H9 (cell line): ENCODE data around the gene PPP1CB. TPM values are rescaled to one million over a fixed set of nuclear protein-coding genes. Genes with fewer than 3 reads are reported as not detected.

Experiments used
- DNase-seq: peaks from one replicate; pipeline ENCODE4 v3.0.0-alpha.2; 2017
- H2AFZ ChIP-seq: one replicate; pipeline ENCODE4 v1.6.1; 2013; ENCODE audit warnings: mild to moderate bottlenecking, low read length, control low read depth, moderate library complexity
- H2AK5ac ChIP-seq: 2 replicates; pipeline ENCODE4 v1.6.1; 2013; ENCODE audit warnings: low read length, control low read depth, mixed read lengths; ENCODE audit not compliant: insufficient read length
- H2BK120ac ChIP-seq: one replicate; pipeline ENCODE4 v1.6.1; 2013; ENCODE audit warnings: low read depth, mild to moderate bottlenecking, low read length, control low read depth, inconsistent platforms; ENCODE audit not compliant: poor library complexity, severe bottlenecking
- H2BK12ac ChIP-seq: 2 replicates; pipeline ENCODE4 v1.6.1; 2013; ENCODE audit warnings: low read length, control low read depth, mixed read lengths, low read depth; ENCODE audit not compliant: insufficient read length
- H2BK15ac ChIP-seq: 2 replicates; pipeline ENCODE4 v1.6.1; 2013; ENCODE audit warnings: low read depth, low read length, control low read depth
- H2BK20ac ChIP-seq: one replicate; pipeline ENCODE4 v1.6.1; 2013; ENCODE audit warnings: low read depth, mild to moderate bottlenecking, low read length, control low read depth, inconsistent platforms; ENCODE audit not compliant: poor library complexity, severe bottlenecking
- H2BK5ac ChIP-seq: 2 replicates; pipeline ENCODE4 v1.6.1; 2013; ENCODE audit warnings: low read length, control low read depth, mixed read lengths; ENCODE audit not compliant: insufficient read length
- H3K14ac ChIP-seq: 2 replicates; pipeline ENCODE4 v1.6.1; 2013; ENCODE audit warnings: low read length, control low read depth; ENCODE audit not compliant: insufficient read depth
- H3K18ac ChIP-seq: 2 replicates; pipeline ENCODE4 v1.6.1; 2013; ENCODE audit warnings: low read depth, mild to moderate bottlenecking, mixed read lengths, low read length, control low read depth; ENCODE audit not compliant: insufficient read length
- H3K23ac ChIP-seq: 2 replicates; pipeline ENCODE4 v1.6.1; 2013; ENCODE audit warnings: low read length, control low read depth, mixed read lengths, low read depth; ENCODE audit not compliant: insufficient read length
- H3K23me2 ChIP-seq: 2 replicates; pipeline ENCODE4 v1.6.1; 2013; ENCODE audit warnings: low read depth, mild to moderate bottlenecking, mixed read lengths, low read length, control low read depth; ENCODE audit not compliant: insufficient read length, poor library complexity, severe bottlenecking
- H3K27ac ChIP-seq: 2 replicates; pipeline ENCODE4 v1.5.1; 2013; ENCODE audit warnings: low read length, control low read depth, mixed read lengths, low read depth; ENCODE audit not compliant: insufficient read length
- H3K27me3 ChIP-seq: 2 replicates; pipeline ENCODE4 v1.6.1; 2013; ENCODE audit warnings: low read length, control low read depth, inconsistent platforms; ENCODE audit not compliant: insufficient read depth
- H3K4ac ChIP-seq: 2 replicates; pipeline ENCODE4 v1.6.1; 2013; ENCODE audit warnings: low read depth, mild to moderate bottlenecking, control low read depth, inconsistent platforms, low read length, moderate library complexity
- H3K4me1 ChIP-seq: 2 replicates; pipeline ENCODE4 v1.6.1; 2013; ENCODE audit warnings: low read length, control low read depth, inconsistent platforms; ENCODE audit not compliant: insufficient read depth
- H3K4me2 ChIP-seq: 2 replicates; pipeline ENCODE4 v1.6.1; 2013; ENCODE audit warnings: low read length, control low read depth, mixed read lengths; ENCODE audit not compliant: insufficient read length, insufficient read depth
- H3K56ac ChIP-seq: 2 replicates; pipeline ENCODE4 v1.6.1; 2013; ENCODE audit warnings: low read depth, mild to moderate bottlenecking, mixed read lengths, low read length, control low read depth; ENCODE audit not compliant: insufficient read length
- H3K79me1 ChIP-seq: 2 replicates; pipeline ENCODE4 v1.6.1; 2013; ENCODE audit warnings: low read depth, mild to moderate bottlenecking, moderate library complexity, low read length, control low read depth, inconsistent platforms; ENCODE audit not compliant: insufficient read depth, poor library complexity, severe bottlenecking
- H3K79me2 ChIP-seq: 2 replicates; pipeline ENCODE4 v1.6.1; 2013; ENCODE audit warnings: low read length, control low read depth, inconsistent platforms; ENCODE audit not compliant: insufficient read depth
- H3K9ac ChIP-seq: 2 replicates; pipeline ENCODE4 v1.6.1; 2013; ENCODE audit warnings: low read length, control low read depth, mixed read lengths; ENCODE audit not compliant: insufficient read length; ENCODE audit errors: extremely low read depth
- H3K9me3 ChIP-seq: one replicate; pipeline ENCODE4 v1.6.1; 2013; ENCODE audit warnings: low read depth, low read length, inconsistent platforms; ENCODE audit not compliant: control insufficient read depth
- H3T11ph ChIP-seq: one replicate; pipeline ENCODE4 v1.6.1; 2013; ENCODE audit warnings: mild to moderate bottlenecking, low read length, control low read depth, inconsistent platforms
- H4K20me1 ChIP-seq: one replicate; pipeline ENCODE4 v1.6.1; 2013; ENCODE audit not compliant: control insufficient read depth, insufficient read length, insufficient read depth
- H4K5ac ChIP-seq: 2 replicates; pipeline ENCODE4 v1.6.1; 2013; ENCODE audit warnings: low read depth, mild to moderate bottlenecking, mixed read lengths, low read length, control low read depth; ENCODE audit not compliant: insufficient read length
- H4K8ac ChIP-seq: replicated peaks from 2 replicates; pipeline ENCODE4 v1.6.1; 2013; ENCODE audit warnings: low read length, control low read depth, mixed read lengths, low read depth; ENCODE audit not compliant: insufficient read length
- H4K91ac ChIP-seq: 2 replicates; pipeline ENCODE4 v1.6.1; 2013; ENCODE audit warnings: low read depth, mild to moderate bottlenecking, moderate library complexity, mixed read lengths, low read length, control low read depth; ENCODE audit not compliant: insufficient read length
- H3K27ac Mint-ChIP-seq, 3 experiments: 2 replicates in 2 of 3; 3 replicates in 1 of 3; pipeline ENCODE4 v1.8.0; 2020 to 2021; ENCODE audit warnings: mixed read lengths in 3 of 3, mild to moderate bottlenecking in 1 of 3, moderate library complexity in 1 of 3
- H3K27me3 Mint-ChIP-seq: 2 replicates; pipeline ENCODE4 v1.8.0; 2021; ENCODE audit warnings: low read depth, mild to moderate bottlenecking, moderate library complexity, mixed read lengths
- H3K36me3 Mint-ChIP-seq, 3 experiments: 2 replicates in 2 of 3; 3 replicates in 1 of 3; pipeline ENCODE4 v1.8.0; 2020 to 2021; ENCODE audit warnings: low read depth in 3 of 3, mixed read lengths in 3 of 3; ENCODE audit not compliant: insufficient read depth in 1 of 3
- H3K4me1 Mint-ChIP-seq, 2 experiments: 2 replicates each; pipeline ENCODE4 v1.8.0; 2020; ENCODE audit warnings: mixed read lengths in 2 of 2
- H3K4me3 Mint-ChIP-seq, 2 experiments: 2 replicates in 1 of 2; 3 replicates in 1 of 2; pipeline ENCODE4 v1.8.0; 2020 to 2021; ENCODE audit warnings: mild to moderate bottlenecking in 2 of 2, mixed read lengths in 2 of 2, moderate library complexity in 1 of 2
- H3K9me3 Mint-ChIP-seq, 2 experiments: 2 replicates in 1 of 2; 3 replicates in 1 of 2; pipeline ENCODE4 v1.8.0; 2020; ENCODE audit warnings: mild to moderate bottlenecking in 2 of 2, mixed read lengths in 2 of 2, moderate library complexity in 1 of 2
- WGBS: extraction: QIAGEN DNeasy Blood & Tissue Kit; methylation state at CpG from one replicate; pipeline ENCODE4 v1.1.7; 2013; ENCODE audit warnings: missing lambda C conversion rate, low lambda C conversion rate, mixed read lengths; ENCODE audit not compliant: insufficient read length; ENCODE audit errors: extremely low coverage; 5-methylcytosine and 5-hydroxymethylcytosine counted together
- total RNA-seq: library from RNA; stranded (reverse); gene quantifications from 2 replicates; pipeline ENCODE4 v1.2.1, GENCODE V29; 2021
- TF ChIP-seq, protein P1 (sequence below): fragments of 200-600 bp; sonication (generic); conservative IDR thresholded peaks from 3 replicates; pipeline ENCODE4 v1.8.0; 2021; ENCODE audit warnings: antibody characterized with exemption, mild to moderate bottlenecking

The PPP1CB gene
- total RNA-seq, 1 experiment from 2014 or later: 184 TPM

DNA sequence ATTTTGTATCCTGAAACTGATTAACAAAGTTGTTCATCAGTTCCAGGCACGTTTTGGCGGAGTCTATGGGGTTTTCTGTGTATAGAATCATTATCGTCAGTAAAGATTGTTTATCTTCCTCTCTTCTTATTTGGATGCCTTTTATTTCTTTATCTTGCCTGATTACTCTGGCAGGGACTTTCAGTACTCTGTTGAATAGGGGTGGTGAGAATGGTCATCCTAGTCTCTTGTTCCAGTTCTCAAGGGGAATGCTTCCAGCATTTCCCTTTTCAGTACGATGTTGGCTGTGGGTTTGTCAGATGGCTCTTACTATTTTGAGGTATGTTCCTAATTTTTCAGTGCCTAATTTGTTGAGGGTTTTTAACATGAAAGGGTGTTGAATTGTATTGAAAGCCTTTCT lies 45.0 kb downstream of the PPP1CB start:
- H3K27ac Mint-ChIP-seq: peak overlapping the region in 1 of 3 experiments; percentile 11; a peak in 1 of 7 replicates
- H3K36me3 Mint-ChIP-seq: peaks cover 32 to 81% (median 58%) of the 10 kb centered on the region in 3 experiments
- Histone ChIP-seq H3K79me1 (no peaks in the 10 kb centered on the region), H4K5ac (no peak overlapping the region), H2AFZ (no peak overlapping the region), H3K27me3 (no peaks in the 10 kb centered on the region), H3T11ph (no peak overlapping the region), H3K79me2 (no peaks in the 10 kb centered on the region; the same call in 1 of the 2 replicates), H2BK120ac (no peak overlapping the region), H3K18ac (no peak overlapping the region), H2BK12ac (no peak overlapping the region), H3K27ac (no peak overlapping the region), H3K9ac (no peak overlapping the region), H3K14ac (no peak overlapping the region), H3K4me2 (no peak overlapping the region), H2BK20ac (no peak overlapping the region), H4K20me1 (no peaks in the 10 kb centered on the region), H3K9me3 (no peaks in the 10 kb centered on the region), H3K23me2 (no peaks in the 10 kb centered on the region), H3K4ac (no peak overlapping the region), H2BK15ac (no peak overlapping the region), H2BK5ac (no peak overlapping the region), H3K23ac (no peak overlapping the region), H3K4me1 (no peaks in the 10 kb centered on the region), H4K8ac (no peak overlapping the region), H2AK5ac (no peak overlapping the region), H3K56ac (no peak overlapping the region), H4K91ac (no peak overlapping the region)
- WGBS: no CpG with 5 or more reads among the region's 4 CpGs
- H3K27me3 Mint-ChIP-seq: no peaks in the 10 kb centered on the region
- no peak overlapping the region for H3K4me3 Mint-ChIP-seq
- H3K9me3 Mint-ChIP-seq: peaks cover 2 to 4% of the 10 kb centered on the region in 2 experiments; a peak in 3 of 5 replicates
- H3K4me1 Mint-ChIP-seq: peaks cover 0 to 2% of the 10 kb centered on the region in 2 experiments; a peak in 1 of 4 replicates
- no peak for DNase-seq
- TF ChIP-seq, protein P1, sequence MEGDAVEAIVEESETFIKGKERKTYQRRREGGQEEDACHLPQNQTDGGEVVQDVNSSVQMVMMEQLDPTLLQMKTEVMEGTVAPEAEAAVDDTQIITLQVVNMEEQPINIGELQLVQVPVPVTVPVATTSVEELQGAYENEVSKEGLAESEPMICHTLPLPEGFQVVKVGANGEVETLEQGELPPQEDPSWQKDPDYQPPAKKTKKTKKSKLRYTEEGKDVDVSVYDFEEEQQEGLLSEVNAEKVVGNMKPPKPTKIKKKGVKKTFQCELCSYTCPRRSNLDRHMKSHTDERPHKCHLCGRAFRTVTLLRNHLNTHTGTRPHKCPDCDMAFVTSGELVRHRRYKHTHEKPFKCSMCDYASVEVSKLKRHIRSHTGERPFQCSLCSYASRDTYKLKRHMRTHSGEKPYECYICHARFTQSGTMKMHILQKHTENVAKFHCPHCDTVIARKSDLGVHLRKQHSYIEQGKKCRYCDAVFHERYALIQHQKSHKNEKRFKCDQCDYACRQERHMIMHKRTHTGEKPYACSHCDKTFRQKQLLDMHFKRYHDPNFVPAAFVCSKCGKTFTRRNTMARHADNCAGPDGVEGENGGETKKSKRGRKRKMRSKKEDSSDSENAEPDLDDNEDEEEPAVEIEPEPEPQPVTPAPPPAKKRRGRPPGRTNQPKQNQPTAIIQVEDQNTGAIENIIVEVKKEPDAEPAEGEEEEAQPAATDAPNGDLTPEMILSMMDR: no peak
